Nephron (organoid): ENCODE results near the gene SNUPN.
"Not testable (repeated sequence)": the region's sequence is repeated elsewhere in the genome, so short reads cannot be mapped to it uniquely, and the experiment has no call there.

ENCODE experiments used
- H3K27ac Mint-ChIP-seq, 3 experiments: 2 replicates each; pipeline ENCODE4 v1.8.0; 2020; ENCODE audit warnings: mixed read lengths in 3 of 3, mild to moderate bottlenecking in 2 of 3, moderate library complexity in 1 of 3
- H3K27me3 Mint-ChIP-seq: 2 replicates; pipeline ENCODE4 v1.8.0; 2021; ENCODE audit warnings: low read depth, mild to moderate bottlenecking, moderate library complexity, mixed read lengths
- H3K36me3 Mint-ChIP-seq: 2 replicates; pipeline ENCODE4 v1.8.0; 2020; ENCODE audit warnings: low read depth, mixed read lengths
- H3K4me1 Mint-ChIP-seq: 2 replicates; pipeline ENCODE4 v1.8.0; 2020; ENCODE audit warnings: mixed read lengths
- H3K4me3 Mint-ChIP-seq, 3 experiments: 2 replicates each; pipeline ENCODE4 v1.8.0; 2020; ENCODE audit warnings: mild to moderate bottlenecking in 3 of 3, mixed read lengths in 3 of 3, moderate library complexity in 2 of 3
- H3K9me3 Mint-ChIP-seq: 2 replicates; pipeline ENCODE4 v1.8.0; 2020; ENCODE audit warnings: mixed read lengths
- CTCF ChIP-seq, 3 experiments: fragments of 200-600 bp; sonication (generic); IDR thresholded peaks; one replicate each; pipeline ENCODE4 v1.5.0; 2021; ENCODE audit warnings: antibody characterized with exemption in 3 of 3; ENCODE audit not compliant: unreplicated experiment in 3 of 3

The SNUPN gene

GRCh38 chr15:75596703-75597345, 28.7 kb downstream of the SNUPN start:
- Mint-ChIP-seq H3K9me3 (no peaks in the 10 kb centered on the region), H3K27me3 (no peaks in the 10 kb centered on the region), H3K4me1 (no peaks in the 10 kb centered on the region), H3K27ac (no peak overlapping the region), H3K4me3 (no peak overlapping the region), H3K36me3 (peaks cover 51% of the 10 kb centered on the region)
- no peak for TF ChIP-seq CTCF (IDR thresholded peaks at IDR 0.05; ENCODE audit: unreplicated experiment in 3 of 3)

- peaks cover 46% of the 10 kb centered on the region for H3K36me3 Mint-ChIP-seq
- H3K9me3 Mint-ChIP-seq, result no peaks in the 10 kb centered on the region
- no peak overlapping the region for H3K27ac Mint-ChIP-seq
- H3K4me1 Mint-ChIP-seq, result no peaks in the 10 kb centered on the region
- no peak for TF ChIP-seq CTCF (IDR thresholded peaks at IDR 0.05; ENCODE audit: unreplicated experiment in 3 of 3)
- H3K4me3 Mint-ChIP-seq, result no peak overlapping the region
- H3K27me3 Mint-ChIP-seq, result no peaks in the 10 kb centered on the region
These were observed 31.2 kb downstream of the SNUPN start for GRCh38 chr15:75594276-75594675.

- Mint-ChIP-seq H3K4me3 (no peak overlapping the region), H3K9me3 (no peaks in the 10 kb centered on the region), H3K27me3 (no peaks in the 10 kb centered on the region), H3K27ac (no peak overlapping the region), H3K4me1 (no peaks in the 10 kb centered on the region), H3K36me3 (peaks cover 39% of the 10 kb centered on the region)
- no peak for TF ChIP-seq CTCF (IDR thresholded peaks at IDR 0.05; ENCODE audit: unreplicated experiment in 3 of 3)
These were observed 33.7 kb downstream of the SNUPN start for GRCh38 chr15:75591655-75592364.

GRCh38 chr15:75590239-75590638, 35.3 kb downstream of the SNUPN start:
- Mint-ChIP-seq H3K36me3 (peaks cover 31% of the 10 kb centered on the region), H3K27me3 (no peaks in the 10 kb centered on the region), H3K9me3 (no peaks in the 10 kb centered on the region), H3K4me1 (no peaks in the 10 kb centered on the region), H3K4me3 (no peak overlapping the region), H3K27ac (no peak overlapping the region)
- TF ChIP-seq CTCF (IDR thresholded peaks at IDR 0.05; ENCODE audit: unreplicated experiment in 3 of 3), result no peak

- Mint-ChIP-seq H3K27me3 (no peaks in the 10 kb centered on the region), H3K9me3 (no peaks in the 10 kb centered on the region), H3K4me3 (no peak overlapping the region), H3K36me3 (peaks cover 26% of the 10 kb centered on the region), H3K4me1 (peaks cover 2% of the 10 kb centered on the region), H3K27ac (no peak overlapping the region)
- TF ChIP-seq CTCF (IDR thresholded peaks at IDR 0.05; ENCODE audit: unreplicated experiment in 3 of 3), result no peak
These were observed 36.5 kb downstream of the SNUPN start for GRCh38 chr15:75589071-75589470.

GRCh38 chr15:75586422-75586821, 39.1 kb downstream of the SNUPN start:
- H3K4me3 Mint-ChIP-seq, H3K27me3 Mint-ChIP-seq, H3K4me1 Mint-ChIP-seq, H3K9me3 Mint-ChIP-seq, H3K27ac Mint-ChIP-seq: not testable (repeated sequence)
- H3K36me3 Mint-ChIP-seq, result peaks cover 19% of the 10 kb centered on the region
